Measurements from ENCODE around the gene TMEM212. TPM values are rescaled to one million over a fixed set of nuclear protein-coding genes. Genes with fewer than 3 reads are reported as not detected.

Gene TMEM212
- total RNA-seq, 2 donors from 2014 or later = not detected

GRCh38 chr3:171802590-171802956 is 40.6 kb upstream of the TMEM212 start:
- H3K27me3 Mint-ChIP-seq (ENCODE audit: insufficient read depth) = peaks cover 8% of the 10 kb centered on the region
- TF ChIP-seq CTCF (conservative IDR thresholded peaks at IDR 0.05) = no peak
- Histone ChIP-seq H3K27me3 (ENCODE audit: control insufficient read depth, insufficient read depth, low read length, poor library complexity, severe bottlenecking) (no peaks in the 10 kb centered on the region), H3K4me1 (ENCODE audit: control insufficient read depth, insufficient read depth, low read length) (peaks cover 5% of the 10 kb centered on the region), H3K9ac (ENCODE audit: extremely low read depth, low read length, poor library complexity, severe bottlenecking) (no peak overlapping the region), H3K4me3 (ENCODE audit: low read length) (no peak overlapping the region), H3K36me3 (ENCODE audit: control insufficient read depth, insufficient read depth, low read length) (no peaks in the 10 kb centered on the region), H3K27ac (ENCODE audit: low read depth, low read length) (no peak overlapping the region), H3K9me3 (ENCODE audit: control insufficient read depth, low read length) (no peaks in the 10 kb centered on the region)
- H3K4me3 Mint-ChIP-seq = no peak overlapping the region
- H3K36me3 Mint-ChIP-seq (ENCODE audit: low read depth) = no peaks in the 10 kb centered on the region
- peaks cover 14% of the 10 kb centered on the region for H3K4me1 Mint-ChIP-seq
- no peak overlapping the region for H3K27ac Mint-ChIP-seq
- no peaks in the 10 kb centered on the region for H3K9me3 Mint-ChIP-seq
- 89 to 93% methylated on average over 2 to 3 of the region's 3 CpGs for WGBS, 2 experiments (ENCODE audit: insufficient coverage in 1 of 2, insufficient read length in 1 of 2)
- no peak for DNase-seq

DNA sequence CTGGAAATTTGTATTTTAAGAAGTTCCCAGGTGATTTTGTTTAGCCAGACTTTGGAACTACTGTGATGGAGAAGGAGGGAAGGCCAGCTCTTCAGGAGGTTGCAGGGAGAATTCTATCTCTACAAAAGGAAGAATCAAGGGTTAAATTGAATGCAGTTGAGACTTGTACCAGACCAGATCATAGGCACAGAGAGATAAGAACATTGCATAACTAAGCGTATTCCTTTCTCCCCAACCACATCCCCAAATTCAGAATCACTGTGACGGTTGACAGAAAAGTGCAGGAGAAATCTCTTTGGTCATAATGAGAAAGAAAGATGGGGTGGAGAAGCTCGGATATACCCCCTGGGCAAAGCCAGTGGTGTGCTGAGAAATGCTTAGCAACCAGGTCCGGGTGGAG is 40.1 kb upstream of the TMEM212 start:
- Histone ChIP-seq H3K9me3 (ENCODE audit: control insufficient read depth, low read length) (no peaks in the 10 kb centered on the region), H3K4me1 (ENCODE audit: control insufficient read depth, insufficient read depth, low read length) (peaks cover 5% of the 10 kb centered on the region), H3K4me3 (ENCODE audit: low read length) (no peak overlapping the region), H3K27ac (ENCODE audit: low read depth, low read length) (no peak overlapping the region), H3K9ac (ENCODE audit: extremely low read depth, low read length, poor library complexity, severe bottlenecking) (no peak overlapping the region), H3K27me3 (ENCODE audit: control insufficient read depth, insufficient read depth, low read length, poor library complexity, severe bottlenecking) (no peaks in the 10 kb centered on the region), H3K36me3 (ENCODE audit: control insufficient read depth, insufficient read depth, low read length) (no peaks in the 10 kb centered on the region)
- no peak for DNase-seq
- TF ChIP-seq CTCF (conservative IDR thresholded peaks at IDR 0.05) = no peak
- H3K9me3 Mint-ChIP-seq = no peaks in the 10 kb centered on the region
- H3K27me3 Mint-ChIP-seq (ENCODE audit: insufficient read depth) = peaks cover 11% of the 10 kb centered on the region
- peaks cover 14% of the 10 kb centered on the region for H3K4me1 Mint-ChIP-seq
- no peak overlapping the region for H3K4me3 Mint-ChIP-seq
- H3K36me3 Mint-ChIP-seq (ENCODE audit: low read depth) = no peaks in the 10 kb centered on the region
- no peak overlapping the region for H3K27ac Mint-ChIP-seq
- WGBS, 2 experiments (ENCODE audit: insufficient coverage in 1 of 2, insufficient read length in 1 of 2) = 92 to 94% methylated on average over 2 to 4 of the region's 4 CpGs

DNA sequence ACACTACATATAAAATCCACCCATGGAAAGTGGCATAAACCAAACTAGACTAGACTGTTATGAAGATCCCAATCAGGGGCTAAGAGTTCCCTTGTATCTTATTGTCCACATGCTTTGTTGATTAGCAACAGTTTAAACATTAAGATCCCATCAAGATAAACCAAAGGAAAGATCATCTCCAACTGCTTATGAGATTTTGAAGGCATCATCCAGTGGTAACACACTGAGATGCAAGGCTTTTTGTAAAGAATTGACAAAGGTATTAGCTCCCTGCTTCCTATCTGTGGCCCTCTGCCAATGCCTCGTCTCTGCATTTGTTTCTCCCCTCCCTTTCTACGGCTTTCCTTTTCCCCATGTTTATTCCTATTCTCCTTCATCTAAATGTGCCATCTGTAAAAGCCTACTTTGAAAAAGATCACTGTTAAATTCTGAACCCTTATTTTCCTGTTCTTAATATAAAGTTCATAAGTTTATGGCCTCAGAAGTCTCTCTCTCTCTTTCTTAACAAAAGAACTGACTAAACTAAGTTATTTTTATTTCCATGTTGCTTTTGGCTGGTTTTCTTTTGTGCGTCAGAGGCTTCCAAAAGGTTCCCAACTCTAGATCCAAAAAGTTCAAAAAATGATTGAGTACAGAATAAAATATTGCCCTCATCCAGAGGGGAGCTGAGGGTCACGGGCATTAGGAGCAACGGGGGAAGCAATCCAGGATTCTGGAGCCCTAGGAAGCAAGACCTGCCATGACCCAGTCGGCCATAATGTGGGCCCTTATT is 38.3 kb upstream of the TMEM212 start:
- H3K27ac ChIP-seq (ENCODE audit: low read depth, low read length) = no peak overlapping the region
- no peaks in the 10 kb centered on the region for H3K9me3 Mint-ChIP-seq
- no peak overlapping the region for H3K4me3 ChIP-seq (ENCODE audit: low read length)
- H3K4me1 Mint-ChIP-seq = peaks cover 12% of the 10 kb centered on the region
- no peak overlapping the region for H3K27ac Mint-ChIP-seq
- no peak for DNase-seq
- H3K4me3 Mint-ChIP-seq = no peak overlapping the region
- no peak for TF ChIP-seq CTCF (conservative IDR thresholded peaks at IDR 0.05)
- WGBS, 2 experiments (ENCODE audit: insufficient coverage in 1 of 2, insufficient read length in 1 of 2) = 83 to 94% methylated on average over 5 of the region's 6 CpGs
- H3K27me3 Mint-ChIP-seq (ENCODE audit: insufficient read depth) = peaks cover 21% of the 10 kb centered on the region
- H3K4me1 ChIP-seq (ENCODE audit: control insufficient read depth, insufficient read depth, low read length) = peaks cover 5% of the 10 kb centered on the region
- no peaks in the 10 kb centered on the region for H3K36me3 Mint-ChIP-seq (ENCODE audit: low read depth)
- no peak overlapping the region for H3K9ac ChIP-seq (ENCODE audit: extremely low read depth, low read length, poor library complexity, severe bottlenecking)
- H3K27me3 ChIP-seq (ENCODE audit: control insufficient read depth, insufficient read depth, low read length, poor library complexity, severe bottlenecking) = peaks cover 9% of the 10 kb centered on the region
- H3K9me3 ChIP-seq (ENCODE audit: control insufficient read depth, low read length) = no peaks in the 10 kb centered on the region
- no peaks in the 10 kb centered on the region for H3K36me3 ChIP-seq (ENCODE audit: control insufficient read depth, insufficient read depth, low read length)

All from endodermal cell (in vitro differentiated cells).